GM18861 (cell line): ENCODE measurements around the gene FAM200A.
"Not testable (repeated sequence)": the region's sequence is repeated elsewhere in the genome, so short reads cannot be mapped to it uniquely, and the experiment has no call there.

ENCODE experiments used
- ATAC-seq: cut with Tn5 transposase; IDR thresholded peaks from one replicate; pipeline ENCODE4 v1.9.1; 2021; ENCODE audit not compliant: unreplicated experiment

Gene FAM200A

GRCh38 chr7:99504603-99505323, 47.2 kb downstream of the FAM200A start, which contains the start of gene ZKSCAN5:
ZKSCAN5 (plus strand) TSS chr7:99504662; CDS start chr7:99506045, 1,383 bp downstream.
- peak; percentile 58 for ATAC-seq

GRCh38 chr7:99504281-99504602, 47.7 kb downstream of the FAM200A start:
- ATAC-seq = no peak

GRCh38 chr7:99501236-99501635, 50.7 kb downstream of the FAM200A start:
- not testable (repeated sequence) for ATAC-seq

GRCh38 chr7:99500637-99501009, 51.3 kb downstream of the FAM200A start:
- ATAC-seq = no peak

- peak; percentile 40 for ATAC-seq
Observed at GRCh38 chr7:99499721-99500636, 51.9 kb downstream of the FAM200A start, which contains the start of gene ZNF394. ZNF394 (minus strand) TSS chr7:99500281; CDS start chr7:99500093, 188 bp downstream.

GRCh38 chr7:99499371-99499720, 52.6 kb downstream of the FAM200A start:
- no peak for ATAC-seq

GRCh38 chr7:99498546-99498944, 53.4 kb downstream of the FAM200A start:
- no peak for ATAC-seq

GRCh38 chr7:99497766-99498545, 54.0 kb downstream of the FAM200A start:
- no peak for ATAC-seq
